Stimulated activated CD4-positive, alpha-beta T cell treated with anti-CD3 and anti-CD28 coated beads, TNF-alpha, amount 100 ng/mL, for 1 hour (primary cell): ENCODE results near the gene VPS13C.
"Not testable (repeated sequence)": the region's sequence is repeated elsewhere in the genome, so short reads cannot be mapped to it uniquely, and the experiment has no call there.

Experiments
- DNase-seq, 3 donors: peaks; one replicate each; pipeline ENCODE4 v3.0.0-alpha.2; 2020; ENCODE audit warnings: low read depth in 3 of 3, low spot score in 1 of 3

VPS13C gene

DNA sequence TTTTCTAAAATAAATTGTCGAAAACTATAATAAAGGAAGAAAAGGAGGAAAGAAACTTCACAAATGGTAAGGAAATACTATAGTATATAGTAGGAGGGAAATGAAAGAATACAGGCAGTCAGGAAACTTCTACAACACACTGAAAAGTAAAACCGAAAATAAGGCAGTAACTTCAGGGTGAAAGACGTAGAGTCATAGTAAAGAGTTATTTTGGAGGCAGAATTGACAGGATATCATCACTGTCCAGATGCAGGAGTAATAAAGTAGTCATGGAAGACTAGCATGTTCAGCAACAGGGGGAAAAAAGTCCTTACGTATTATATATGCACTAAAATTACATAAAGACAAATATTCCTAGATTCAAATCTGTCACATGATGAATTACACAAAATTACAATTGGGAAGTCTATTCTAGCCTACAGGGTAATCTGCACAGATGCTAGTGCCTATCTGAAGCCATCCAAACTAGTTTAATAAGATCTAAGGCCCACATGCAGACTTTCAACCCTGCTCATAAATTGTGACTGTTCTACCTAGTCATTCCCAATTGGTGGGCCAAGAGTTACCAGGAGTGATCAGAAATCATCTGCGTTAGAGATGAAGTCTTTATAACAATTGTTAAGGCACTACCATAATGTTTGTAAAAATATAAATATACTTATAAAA, 14.0 kb downstream of the VPS13C start:
- no peak for DNase-seq

DNA sequence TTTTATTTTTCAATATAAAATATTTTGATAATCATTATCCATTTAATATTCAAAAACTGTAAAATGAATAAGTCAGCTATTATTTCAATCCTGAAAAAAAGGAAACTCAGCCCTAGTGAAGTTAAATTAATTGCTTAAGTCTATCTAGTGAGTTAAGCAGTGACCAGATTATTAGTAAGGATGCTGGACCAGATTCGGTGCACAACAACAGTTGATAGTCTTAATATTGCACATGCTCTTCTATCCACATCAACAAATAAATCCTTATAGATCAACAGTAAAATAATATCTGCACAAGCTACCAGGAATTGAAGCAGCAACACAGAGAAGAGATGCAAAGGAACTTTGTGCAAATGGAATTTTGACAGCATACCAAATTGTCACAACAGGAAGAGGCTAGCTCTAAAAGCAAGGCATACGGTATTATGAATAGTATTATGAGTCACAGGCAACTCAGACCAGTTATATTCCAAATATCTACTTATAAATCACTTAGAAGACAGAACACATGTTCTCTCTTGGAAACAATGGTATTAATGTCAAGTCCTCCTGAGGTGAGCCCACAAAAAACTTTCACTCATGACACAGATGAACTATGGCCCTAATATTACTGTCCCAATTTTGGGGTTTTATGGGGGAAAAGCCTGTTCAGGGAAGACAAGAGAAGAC, 24.9 kb downstream of the VPS13C start:
- DNase-seq, result no peak

DNA sequence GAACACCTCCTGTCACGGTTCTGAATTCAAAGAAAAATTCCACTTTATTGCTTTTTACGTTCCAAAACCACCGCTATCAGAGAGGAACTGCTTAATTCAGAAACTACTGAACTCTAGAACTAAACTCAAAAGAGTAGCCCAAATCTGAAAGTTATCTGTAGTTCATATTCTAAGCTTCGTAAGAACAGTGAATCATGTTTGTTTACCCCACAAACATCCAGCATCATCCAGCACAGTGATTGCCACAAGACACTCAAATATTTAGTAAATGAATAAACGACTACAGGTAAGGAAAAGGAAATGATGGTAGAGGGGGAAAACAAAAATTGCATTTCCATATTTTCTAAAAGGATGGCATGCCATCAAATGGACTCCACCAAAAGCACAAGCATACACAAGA, 32.3 kb downstream of the VPS13C start:
- DNase-seq, result no peak

DNA sequence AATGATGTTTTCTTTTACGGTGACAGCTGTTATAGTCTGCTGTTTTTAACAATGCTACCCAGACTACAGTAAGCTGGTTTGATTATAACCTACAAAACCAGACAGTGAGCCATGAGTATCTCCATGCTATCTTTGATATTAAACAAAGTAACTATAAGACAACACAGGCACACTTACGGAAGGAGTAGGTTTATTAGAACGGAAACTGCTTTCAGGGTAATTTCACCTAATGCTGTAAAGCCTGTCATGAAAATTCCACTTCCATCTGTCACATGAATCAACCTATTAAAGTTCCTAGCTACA, 33.0 kb downstream of the VPS13C start:
- DNase-seq, result no peak

DNA sequence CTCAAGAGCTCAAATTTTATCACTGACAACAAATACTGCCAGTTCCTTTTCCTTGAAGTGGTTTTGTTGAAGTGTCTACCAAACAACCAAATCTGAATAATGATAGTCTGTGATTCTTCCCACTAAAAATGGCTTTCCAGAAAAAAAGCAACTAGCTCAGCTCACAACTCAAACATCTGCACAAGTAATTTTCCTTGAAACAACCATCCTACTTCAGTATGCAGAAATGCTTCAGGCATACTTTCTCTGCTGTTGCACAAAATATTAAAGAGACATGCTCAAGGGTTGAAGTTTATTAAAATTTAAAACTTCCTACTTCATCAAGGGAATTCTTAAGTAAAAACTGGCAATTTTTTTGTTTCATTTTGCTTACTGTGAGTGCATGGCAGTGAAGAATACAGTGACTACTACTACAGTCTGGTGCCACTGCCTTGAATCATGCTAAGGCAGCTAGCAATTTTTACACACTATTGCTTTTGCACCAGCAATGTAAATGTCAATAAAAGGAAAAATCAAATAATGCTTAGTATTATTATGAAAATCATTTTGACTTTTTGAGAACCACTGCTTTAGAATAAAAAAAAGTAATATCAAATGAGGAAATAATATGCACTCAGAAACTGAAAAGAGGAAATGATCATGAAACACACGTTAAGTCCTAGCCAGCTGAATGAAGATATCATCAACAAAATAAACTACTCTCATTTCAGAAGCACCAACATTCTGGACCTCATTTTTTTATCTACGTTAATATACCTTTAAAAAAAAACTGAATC, 33.6 kb downstream of the VPS13C start:
- no peak for DNase-seq

DNA sequence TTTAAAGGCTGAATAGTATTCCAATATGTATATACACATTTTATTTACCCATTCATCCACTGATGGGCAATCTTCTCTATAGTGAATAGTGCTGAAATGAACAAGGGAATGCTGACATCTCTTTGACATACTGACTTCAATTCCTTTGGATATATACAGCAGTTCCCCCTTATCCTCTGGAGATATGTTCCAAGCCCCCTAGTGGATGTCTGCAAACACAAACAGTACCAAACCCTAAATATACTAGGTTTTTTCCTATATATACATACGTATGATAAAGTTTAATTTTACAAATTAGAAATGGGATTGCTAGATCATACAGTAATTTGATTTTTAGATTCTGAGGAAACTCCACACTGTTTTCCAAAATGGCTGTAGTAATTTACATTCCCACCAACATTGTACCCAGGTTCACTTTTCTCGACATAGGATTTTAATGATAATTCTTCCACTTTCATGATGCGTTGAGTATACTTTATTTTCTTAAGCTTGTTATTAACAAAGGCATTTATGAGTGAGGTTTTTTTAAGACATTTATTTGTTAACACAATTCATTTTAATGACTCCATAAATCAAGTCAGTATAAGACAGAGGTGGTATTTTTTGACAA, 38.2 kb downstream of the VPS13C start:
- no peak for DNase-seq

DNA sequence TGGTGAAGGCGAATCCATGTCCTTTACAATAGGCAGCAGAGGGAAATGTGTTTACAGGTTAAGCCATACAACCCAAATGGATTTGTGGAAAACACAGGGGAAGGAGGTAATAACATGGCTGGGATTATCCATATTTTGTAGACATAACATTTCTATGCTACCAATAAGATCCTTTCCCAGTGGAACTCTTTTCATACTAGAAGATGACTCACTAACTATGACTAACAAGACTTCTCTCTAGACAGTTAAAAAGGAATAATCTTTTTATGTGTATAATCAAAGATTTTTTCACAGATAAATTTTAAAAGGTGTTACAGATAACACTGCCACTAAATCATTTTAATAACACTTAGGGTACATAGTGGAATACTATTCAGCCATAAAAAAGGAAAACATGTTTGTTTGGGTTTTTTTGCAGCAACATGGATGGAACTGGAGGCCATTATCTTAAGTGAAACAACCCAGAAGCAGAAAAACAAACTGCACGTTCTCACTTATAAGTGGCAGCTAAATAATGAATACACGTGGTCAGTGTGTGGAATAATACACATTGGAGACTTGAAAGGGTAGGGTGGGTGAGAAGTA, 39.6 kb downstream of the VPS13C start:
- no peak for DNase-seq

DNA sequence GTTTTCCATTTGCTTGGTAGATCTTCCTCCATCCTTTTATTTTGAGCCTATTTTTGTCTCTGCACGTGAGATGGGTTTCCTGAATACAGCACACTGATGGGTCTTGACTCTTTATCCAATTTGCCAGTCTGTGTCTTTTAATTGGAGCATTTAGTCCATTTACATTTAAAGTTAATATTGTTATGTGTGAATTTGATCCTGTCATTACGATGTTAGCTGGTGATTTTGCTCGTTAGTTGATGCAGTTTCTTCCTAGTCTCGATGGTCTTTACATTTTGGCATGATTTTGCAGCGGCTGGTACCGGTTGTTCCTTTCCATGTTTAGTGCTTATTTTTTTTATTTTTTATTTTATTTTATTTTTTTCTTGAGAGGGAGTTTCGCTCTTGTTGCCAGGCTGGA, 54.9 kb downstream of the VPS13C start:
- DNase-seq, result not testable (repeated sequence)

DNA sequence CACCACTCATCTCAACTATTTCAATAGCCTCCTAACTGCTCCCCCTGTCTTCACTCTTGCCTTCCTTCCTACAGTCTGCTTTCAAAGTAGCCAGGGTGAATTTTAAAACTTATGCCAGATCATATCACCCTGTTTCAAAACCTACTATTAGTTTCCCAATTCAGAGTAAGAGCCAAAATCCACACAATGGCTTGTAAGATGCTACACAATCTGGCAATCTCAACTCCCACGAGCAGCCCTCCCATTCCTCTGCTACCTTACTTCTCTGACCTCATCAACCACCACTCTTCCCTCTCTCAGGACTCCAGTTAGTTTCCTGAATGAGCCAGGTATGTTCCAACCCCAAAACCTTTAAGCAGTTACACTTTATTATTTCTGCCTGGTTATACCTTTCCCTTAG, 62.5 kb downstream of the VPS13C start:
- no peak for DNase-seq

DNA sequence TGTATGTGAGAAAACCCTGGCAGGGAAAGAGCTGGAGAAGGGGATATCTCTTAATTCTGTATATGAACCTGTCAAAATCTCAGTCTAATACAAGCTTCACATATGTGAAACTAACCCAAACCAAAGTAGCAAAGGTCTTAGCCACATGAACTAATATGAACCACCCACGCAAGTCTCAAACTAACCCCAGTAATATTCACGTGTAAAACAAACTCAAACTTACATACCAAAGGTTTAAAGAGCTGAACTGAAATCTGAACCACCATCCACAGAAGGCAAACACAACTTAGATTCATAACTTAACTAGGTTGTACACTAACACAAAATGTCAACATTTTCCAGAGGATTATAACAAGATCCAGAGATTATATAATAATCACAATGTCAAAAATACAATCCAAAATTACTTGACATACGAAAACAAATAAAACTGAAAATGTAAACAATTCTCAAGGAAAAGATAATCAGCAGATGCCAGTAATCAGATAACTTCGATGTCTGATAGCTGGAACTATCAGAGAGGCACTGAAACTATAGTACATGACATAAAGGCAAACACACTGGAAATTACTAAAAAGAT, 64.1 kb downstream of the VPS13C start:
- DNase-seq, result no peak

DNA sequence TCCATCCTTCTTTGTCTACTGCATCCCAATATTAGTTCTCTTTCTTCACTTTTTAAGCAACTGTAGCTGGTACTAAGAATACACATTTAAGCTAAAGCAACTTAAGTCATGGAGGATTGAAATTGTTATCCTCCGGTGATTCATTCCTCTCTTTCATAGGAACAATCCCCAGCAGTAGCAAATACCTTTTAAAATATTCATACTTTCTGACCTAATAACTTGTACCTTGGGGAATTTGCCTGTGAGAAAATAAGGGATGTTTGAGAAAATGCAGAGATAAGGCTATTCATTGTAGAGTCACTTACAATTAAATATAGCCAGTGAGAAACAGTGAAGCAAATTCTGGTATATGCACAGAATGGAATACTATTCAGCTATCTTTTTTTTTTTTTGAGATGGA, 66.0 kb downstream of the VPS13C start:
- no peak for DNase-seq

DNA sequence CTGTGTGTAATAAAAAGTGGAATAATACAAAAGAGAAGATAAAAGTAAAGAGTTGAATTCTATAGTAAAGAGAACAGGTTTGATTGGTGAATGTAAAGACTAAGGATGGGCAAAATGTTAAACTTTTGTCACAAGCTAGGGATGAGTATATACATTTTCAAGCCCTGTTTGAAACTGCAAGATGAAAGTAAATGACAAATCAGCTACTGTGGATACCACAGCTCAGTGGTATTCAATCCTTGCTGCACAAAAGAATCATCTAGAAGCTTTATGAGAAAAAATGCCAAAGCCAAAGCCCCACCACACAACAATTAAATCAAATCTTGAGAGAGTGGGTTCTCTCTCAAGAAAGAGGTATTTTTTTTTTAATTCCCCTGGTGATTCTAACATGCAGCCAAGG, 67.7 kb downstream of the VPS13C start:
- no peak for DNase-seq

DNA sequence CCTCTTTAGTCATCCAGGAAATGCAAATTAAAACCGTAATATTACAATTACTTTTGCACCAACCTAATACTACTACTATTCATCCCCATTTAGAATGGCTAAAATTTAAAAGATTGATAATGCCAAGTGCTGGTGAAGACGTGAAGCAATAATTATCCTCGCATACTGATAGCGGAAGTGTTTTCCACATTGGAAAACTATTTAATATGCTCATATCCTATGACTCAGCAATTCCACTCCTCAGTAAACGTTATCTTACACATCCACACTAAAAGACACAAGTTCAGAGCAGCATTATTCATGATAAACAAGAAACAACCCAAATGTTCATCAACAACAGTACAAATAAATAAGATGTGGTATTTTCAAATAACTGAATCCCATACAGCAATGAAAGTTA, 70.6 kb downstream of the VPS13C start:
- no peak for DNase-seq

DNA sequence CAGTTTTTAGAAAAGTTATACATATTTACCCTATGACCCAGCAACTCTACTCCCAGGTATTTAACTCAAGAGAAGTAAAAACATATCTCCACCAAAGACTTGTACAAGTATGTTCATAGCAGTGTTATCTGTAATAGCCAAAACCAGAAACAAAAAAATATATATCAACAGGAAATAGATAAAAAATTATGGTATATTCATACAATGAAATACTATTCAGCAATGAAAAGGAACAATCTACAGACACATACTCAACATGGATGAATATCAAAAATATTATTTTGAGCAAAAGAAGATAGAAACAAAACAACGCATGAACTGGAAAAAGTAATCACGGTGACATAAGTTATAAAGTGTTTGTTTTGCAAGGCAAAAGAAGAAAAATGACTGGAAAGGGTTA, 72.4 kb downstream of the VPS13C start:
- no peak for DNase-seq

DNA sequence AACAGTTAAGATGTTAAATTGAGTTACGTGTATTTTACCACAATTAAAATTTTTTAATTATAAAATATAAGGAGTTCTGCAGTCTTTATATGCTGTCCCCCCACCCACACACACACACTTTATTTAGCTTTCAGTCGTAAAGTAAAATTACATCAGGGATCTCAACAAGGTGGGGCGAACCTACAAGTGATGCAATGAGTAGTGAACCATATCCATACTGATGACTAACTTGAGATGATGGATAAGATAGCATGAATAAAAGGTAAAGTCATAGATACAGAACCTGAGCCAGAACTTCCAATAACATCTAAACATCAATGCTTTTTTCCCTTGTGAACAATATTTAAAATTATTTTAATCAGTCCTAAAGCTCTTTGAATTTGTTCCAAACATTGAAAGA, 77.2 kb downstream of the VPS13C start:
- no peak for DNase-seq

DNA sequence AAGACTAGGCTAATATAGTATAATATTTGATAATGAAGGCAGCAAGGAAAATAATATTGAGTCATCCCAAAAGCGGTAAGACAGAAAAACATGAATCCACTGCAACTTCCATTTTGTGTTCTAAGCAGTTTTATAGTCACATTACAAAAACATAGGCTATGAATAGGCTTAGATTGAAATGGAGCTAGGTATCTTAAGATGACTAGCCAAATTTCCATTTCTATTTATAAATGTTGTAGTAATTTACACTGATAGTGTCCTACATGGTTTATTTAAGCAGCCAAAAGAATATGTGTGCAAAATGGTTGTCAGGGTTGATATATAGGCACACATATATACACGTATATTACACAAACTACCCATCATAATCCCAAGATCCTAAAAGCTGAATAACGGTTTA, 82.0 kb downstream of the VPS13C start:
- no peak for DNase-seq

DNA sequence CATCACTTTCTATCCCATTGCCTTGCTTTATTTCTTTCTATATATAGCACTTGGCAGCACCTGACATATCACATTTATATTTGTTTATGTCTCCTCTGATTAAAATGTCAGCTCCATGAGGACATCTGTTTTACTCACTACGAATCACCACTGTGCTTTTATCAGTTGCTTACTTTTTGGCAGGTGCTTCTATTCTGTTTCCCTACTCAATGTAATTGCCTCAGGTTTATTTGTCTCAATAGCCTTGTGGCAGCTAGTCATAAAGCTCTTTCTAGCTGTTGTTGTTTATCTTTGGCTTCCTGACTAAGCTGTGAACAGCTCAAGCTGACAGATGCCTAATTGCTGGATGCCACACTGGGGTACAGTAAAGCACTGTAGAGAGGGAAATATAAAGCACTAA, 85.5 kb downstream of the VPS13C start:
- no peak for DNase-seq

DNA sequence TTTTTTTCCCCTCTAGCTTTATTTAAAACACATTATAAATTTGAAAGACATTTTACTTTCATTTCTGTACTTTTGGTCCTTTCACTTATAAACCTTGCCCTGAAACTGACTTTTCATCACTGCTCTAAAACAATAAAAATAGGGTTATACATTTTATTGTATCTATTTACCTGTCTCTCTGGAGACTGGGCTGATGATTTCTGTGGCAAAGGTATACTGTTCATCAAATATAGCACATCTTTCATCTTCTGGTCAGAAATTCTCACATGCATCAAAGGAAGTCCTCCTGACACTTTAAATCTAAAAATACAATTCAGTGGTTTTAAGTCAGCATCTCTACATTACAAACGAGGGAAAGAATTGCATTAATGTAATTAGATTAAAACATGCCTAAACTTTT, 86.1 kb downstream of the VPS13C start:
- DNase-seq, result no peak

DNA sequence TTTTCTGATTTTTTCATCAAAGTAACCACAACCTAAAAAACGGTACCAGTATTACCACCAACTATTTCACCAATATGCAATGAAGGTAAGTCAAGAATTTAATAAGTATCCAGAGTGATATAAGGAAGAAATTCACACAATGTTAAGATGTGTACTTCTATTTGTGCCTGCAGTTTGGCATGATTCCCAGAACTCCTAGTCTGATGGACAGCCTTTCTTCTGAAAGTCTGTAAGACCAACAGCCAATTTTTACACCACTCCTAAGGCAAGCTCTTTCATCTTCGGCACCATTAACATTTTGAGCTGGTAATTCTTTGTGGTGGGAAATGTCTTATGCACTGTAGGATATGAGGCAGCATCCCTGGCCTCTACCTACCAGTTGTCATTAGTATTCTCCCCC, 108.3 kb downstream of the VPS13C start:
- no peak for DNase-seq

DNA sequence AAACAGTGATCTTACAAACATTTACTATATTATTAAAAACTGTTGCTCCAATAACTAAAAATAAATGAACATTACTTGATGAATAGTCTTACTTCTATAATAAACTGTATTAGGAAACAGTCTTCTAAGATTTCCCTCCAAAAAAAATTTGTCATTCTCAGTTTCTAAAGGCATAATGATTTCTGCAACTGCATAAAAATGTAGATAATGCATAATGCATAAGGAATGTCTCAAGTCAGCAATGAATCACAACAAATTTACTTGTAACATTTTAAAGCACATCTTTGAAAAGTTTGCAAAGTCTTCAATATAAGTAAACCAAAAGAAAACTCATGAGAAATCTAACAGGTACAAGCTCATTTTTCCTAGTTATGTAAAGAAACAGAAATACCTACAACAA, 113.5 kb downstream of the VPS13C start:
- DNase-seq, result no peak

DNA sequence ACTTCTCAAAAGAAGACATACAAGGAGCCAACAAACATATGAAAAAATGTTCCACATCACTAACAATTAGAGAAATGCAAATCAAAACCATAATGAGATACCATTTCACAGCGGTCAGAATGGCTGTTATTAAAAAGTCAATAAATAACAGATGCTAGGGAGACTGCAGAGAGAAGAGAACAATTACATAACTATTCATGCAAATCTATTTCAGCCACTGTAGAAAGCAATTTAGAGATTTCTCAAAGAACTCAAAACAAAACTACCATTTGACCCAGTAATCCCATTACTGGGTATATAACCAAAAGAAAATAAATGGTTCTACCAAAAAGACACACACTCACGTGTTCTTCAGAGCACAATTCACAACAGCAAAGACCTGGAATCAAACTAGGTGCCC, 116.3 kb downstream of the VPS13C start:
- DNase-seq, result no peak

DNA sequence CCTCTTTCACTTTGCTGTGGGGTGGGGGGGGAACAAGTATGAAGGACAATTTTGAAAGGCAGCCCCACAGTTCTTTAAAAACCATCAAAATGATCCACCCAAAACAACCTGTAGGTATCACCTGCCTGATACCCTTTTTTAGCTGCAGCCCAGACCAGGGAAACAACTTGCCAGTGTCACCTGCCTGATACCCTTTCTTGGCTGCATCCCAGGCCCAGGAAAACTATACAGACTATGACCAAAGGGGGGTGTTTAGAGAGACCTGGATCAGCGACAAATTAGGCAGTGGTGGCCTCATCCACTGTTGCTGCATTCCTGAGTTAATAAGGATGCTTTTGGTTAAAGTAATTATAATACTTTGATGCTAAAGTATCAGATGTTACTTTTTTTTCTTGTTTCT, 122.0 kb downstream of the VPS13C start:
- DNase-seq, result no peak
